GM21723 (cell line): ENCODE data around the gene MAPK8IP3.

Experiments used
- ATAC-seq: cut with Tn5 transposase; IDR thresholded peaks from one replicate; pipeline ENCODE4 v1.9.1; 2021; ENCODE audit warnings: mild to moderate bottlenecking, moderate library complexity; ENCODE audit not compliant: unreplicated experiment

The MAPK8IP3 gene, protein sequence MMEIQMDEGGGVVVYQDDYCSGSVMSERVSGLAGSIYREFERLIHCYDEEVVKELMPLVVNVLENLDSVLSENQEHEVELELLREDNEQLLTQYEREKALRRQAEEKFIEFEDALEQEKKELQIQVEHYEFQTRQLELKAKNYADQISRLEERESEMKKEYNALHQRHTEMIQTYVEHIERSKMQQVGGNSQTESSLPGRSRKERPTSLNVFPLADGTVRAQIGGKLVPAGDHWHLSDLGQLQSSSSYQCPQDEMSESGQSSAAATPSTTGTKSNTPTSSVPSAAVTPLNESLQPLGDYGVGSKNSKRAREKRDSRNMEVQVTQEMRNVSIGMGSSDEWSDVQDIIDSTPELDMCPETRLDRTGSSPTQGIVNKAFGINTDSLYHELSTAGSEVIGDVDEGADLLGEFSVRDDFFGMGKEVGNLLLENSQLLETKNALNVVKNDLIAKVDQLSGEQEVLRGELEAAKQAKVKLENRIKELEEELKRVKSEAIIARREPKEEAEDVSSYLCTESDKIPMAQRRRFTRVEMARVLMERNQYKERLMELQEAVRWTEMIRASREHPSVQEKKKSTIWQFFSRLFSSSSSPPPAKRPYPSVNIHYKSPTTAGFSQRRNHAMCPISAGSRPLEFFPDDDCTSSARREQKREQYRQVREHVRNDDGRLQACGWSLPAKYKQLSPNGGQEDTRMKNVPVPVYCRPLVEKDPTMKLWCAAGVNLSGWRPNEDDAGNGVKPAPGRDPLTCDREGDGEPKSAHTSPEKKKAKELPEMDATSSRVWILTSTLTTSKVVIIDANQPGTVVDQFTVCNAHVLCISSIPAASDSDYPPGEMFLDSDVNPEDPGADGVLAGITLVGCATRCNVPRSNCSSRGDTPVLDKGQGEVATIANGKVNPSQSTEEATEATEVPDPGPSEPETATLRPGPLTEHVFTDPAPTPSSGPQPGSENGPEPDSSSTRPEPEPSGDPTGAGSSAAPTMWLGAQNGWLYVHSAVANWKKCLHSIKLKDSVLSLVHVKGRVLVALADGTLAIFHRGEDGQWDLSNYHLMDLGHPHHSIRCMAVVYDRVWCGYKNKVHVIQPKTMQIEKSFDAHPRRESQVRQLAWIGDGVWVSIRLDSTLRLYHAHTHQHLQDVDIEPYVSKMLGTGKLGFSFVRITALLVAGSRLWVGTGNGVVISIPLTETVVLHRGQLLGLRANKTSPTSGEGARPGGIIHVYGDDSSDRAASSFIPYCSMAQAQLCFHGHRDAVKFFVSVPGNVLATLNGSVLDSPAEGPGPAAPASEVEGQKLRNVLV (N-terminal part only)

DNA sequence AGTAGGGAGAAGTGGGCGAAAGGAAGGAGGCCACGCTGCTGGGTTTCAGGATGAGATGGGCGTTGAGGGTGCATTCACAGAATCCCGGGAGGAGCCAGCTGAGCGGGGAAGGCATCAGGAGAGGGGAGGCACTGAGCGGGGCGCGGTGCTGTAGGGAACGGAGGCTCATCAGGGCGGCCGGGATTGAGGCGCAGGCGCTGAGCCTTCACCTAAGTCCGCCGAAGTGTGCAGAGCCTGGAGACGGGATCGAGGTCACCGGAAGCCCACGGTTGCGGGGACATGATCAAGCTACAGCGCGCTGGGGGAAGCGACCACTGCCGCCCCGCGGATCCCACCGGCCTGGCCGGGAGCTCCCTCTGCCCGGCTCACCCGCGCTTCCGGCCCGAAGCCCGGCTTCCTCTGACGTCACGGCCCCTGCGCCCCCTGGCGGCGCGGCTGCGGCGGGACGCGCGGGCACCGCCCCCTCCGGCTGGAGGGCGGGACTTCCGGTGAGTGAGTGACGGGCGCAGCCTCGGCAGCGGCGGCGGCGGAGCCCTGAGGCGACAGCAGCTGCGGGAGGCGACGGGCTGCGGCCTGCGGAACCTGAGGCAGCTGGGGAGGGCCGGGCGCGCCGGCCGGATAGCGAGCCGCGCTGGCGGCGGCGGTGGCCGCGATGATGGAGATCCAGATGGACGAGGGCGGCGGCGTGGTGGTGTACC is at the start of gene MAPK8IP3:
Gene MAPK8IP3 (plus strand): TSS at position 508 of the 698 bp plus-strand sequence. CDS start 145 bp downstream, at position 653.
- ATAC-seq, result peak; percentile 79

DNA sequence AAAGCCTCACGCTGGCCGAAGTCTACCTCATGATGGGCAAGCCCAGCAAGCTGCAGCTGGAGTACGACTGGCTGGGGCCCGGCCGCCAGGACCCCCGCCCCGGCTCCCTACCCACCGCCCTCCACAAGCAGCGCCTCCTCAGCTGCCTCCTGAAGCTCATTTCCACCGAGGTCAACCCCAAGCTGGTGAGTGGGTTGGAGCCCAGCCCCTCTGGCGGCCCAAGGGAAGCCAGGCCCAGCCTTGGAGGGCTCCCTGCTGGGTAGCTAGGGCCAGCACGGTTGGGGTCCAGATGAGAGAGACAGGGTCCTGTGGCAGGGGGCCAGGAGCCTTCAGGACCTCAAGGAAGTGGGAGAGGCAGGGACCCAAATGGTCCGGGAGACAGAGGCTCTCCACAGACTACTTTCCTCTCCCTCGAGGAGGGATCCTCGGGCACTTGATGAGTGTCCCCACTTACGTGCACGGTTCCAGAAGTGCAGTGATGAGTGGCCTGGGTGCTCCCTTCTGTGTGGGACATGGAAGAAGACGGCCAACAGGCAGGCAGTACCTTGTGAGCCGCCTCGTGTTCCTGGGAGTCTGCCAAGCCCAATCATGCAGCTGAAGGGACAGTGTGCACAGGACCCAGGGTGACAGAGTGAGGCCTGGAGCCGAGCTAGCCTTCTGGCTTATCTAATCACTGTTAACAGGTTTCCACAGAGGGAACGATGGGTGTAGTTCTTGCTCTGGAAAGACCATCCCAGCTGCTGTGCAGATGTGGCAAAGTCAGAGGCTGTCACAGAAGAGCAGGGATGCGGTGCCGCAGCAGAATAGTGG is 49.0 kb upstream of the MAPK8IP3 start:
- ATAC-seq, result no peak

DNA sequence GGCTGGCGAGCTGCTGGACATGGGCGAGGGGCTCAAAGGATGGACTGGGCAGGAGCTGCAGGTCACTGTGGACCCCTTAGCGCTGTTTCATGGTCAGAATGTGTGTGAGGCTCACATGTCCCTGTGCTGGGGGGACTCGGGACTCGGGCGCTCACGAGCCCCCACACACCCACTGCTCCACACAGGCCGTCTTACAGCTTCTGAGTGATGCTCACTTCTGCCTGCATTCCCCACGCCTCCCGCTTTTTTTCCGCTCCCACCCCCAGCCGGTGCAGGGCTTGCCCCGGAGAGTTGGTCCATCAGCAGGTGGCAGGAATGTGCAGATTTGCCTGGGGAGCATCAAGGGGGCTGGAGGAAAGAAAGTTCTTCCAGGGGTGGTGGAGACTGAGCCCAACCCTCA is 48.2 kb upstream of the MAPK8IP3 start:
- ATAC-seq, result no peak

DNA sequence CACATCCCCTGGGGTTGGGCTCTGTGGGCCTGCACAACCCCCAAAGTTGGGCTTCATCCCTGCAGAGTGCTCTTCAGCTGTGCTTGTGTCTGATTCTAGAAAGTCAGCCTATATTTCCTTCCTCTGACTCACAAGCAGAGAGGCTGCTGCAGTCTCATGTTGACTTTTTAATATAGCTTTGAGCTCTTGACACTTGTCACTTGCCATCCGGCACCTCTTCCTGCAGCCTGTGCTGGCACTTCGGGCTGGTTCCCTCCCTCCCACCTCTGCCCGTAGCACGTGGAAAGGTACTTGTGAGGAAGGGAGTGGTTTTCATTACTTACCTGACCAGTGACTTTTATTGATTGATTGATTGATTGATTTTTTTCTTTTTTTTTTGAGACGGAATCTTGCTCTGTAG is 47.0 kb upstream of the MAPK8IP3 start:
- no peak for ATAC-seq

DNA sequence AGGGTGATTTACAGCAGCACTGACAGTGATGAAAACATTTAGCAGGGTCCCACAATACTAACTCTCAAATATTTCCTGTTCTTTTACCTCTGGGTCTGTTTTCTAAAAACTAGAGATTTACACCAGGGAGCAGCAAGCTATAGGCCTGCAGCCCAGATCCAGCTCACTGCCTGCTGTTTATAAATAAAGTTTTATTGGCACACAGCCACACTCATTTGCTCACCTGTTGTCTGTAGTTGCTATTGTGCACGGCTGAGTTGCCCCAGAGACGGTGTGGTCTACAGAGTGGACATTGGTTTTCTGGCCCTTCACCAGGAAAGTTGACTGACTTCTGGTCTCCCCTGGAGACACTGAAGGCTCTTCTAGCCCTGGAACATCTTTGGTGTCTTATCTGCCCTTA is 44.2 kb upstream of the MAPK8IP3 start:
- ATAC-seq, result no peak

DNA sequence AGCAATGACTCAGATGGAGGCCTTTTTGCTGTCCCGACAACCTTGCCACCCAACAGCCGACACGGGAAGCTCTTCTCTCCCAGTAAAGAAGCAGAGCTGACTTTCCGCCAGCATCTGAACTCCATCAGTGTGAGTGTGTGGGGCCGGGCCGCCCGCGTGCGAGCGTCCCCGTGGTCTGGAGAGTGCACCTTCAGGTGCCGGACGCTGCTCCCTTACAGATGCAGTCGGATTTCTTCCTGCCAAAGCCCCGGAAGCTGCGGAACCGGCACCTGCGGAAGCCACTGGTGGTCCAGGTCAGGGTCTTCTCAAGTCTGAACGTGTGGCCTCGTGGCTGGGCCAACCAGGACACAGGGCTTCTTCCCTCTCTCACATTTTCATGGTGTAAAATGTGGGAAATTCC is 43.5 kb upstream of the MAPK8IP3 start:
- no peak for ATAC-seq

DNA sequence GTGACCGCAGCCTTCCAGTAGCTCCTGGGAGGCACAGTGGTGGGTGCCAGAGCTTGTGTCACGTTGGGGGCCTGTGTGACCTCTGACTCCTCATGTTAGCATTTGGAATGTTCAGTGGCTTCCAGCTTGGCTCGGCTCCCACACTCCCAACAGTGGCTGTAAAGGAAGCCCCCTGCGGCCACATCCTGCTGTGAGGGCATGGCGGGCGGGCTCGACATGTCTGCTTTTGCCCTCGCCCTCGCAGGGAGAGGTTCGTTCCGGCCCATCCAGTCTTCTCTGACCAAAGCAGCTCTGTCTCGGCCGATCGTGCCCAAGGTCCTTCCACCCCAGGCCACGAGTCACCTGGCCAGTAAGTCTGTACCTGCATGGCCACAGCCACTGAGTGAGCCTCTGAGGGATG is 40.2 kb upstream of the MAPK8IP3 start:
- no peak for ATAC-seq

DNA sequence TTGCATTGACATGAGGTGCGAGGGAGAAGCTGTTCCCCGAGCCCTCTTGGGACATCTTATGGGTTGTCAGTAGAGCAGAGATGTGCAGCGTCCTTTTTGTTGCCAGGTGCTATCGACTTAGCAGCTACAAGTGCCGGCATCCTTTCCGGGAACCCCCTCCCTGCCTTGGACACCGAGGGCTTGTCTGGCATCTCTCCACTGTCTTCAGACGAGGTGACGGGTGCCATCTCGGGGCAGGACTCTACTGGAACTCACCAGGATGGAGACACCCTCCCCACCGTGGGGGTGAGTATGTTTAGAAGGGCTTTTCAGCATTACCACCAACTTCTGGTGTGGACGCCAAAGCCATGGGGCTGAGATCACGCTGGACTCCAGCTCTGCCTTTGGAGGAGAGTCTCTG is 39.7 kb upstream of the MAPK8IP3 start:
- no peak for ATAC-seq

DNA sequence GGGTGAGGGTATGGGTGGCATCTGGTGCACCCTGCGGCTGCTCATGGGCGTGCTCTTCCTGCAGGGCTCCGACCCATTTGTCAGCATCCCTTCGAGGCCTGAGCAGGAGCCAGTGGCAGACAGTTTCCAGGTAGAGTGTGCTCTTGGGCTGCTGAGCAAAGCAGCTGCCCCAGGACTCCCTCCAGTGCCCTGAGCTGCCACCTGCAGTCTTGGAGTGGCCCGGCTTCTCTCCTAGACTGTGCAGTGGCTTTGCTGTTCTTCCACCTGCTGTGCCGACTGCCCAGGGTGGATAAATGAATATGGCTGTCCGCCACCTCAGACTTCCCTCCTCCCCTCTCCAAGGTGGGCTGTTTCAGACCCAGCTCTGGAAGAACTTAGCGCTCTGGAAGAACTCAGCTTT is 38.7 kb upstream of the MAPK8IP3 start:
- no peak for ATAC-seq

DNA sequence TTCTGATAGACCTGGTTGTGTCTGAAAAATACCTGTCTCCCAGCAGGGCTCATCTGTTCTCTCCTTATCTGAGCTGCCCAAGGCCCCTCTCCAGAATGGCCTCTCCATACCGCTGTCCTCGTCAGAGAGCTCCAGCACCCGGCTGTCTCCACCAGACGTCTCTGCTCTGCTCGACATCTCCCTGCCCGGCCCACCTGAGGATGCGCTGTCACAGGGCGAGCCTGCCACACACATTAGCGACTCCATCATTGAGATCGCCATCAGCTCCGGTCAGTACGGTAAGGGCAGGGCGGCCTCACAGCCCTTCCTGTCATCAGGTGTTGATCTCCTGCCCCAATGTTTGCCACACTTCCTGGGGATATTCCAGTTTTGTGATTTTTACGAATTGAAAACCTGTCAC is 38.1 kb upstream of the MAPK8IP3 start:
- no peak for ATAC-seq

DNA sequence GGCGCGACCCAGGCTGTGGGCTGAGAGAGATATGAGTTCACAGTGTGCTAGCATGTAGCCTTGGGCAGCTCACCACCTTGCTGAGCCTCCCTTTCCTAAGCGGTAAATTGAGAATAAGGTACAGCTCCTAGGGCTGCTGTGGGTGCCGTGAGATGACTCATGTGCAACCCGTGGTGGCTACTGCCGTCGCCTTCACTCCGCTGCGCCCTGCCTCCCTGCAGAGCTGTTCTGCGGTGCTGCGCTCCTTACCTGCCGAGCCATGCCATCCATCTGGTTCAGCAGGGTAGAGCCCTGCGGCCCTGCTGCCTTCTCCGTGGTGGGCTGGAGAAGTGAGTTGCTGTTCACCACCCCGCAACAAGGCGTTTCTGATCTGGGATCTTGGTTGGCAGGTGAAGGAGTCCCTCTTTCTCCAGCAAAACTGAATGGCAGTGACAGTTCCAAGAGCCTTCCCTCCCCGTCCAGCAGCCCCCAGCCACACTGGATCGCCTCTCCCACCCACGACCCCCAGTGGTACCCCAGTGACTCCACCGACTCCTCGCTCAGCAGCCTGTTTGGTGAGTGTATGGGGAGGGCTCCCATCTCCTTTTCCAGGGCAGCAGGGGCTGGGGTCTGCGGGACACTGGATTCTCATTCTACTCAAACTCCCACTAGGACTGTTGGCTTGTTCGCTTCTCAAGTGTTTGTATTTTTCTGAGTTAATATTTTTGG is 37.2 kb upstream of the MAPK8IP3 start:
- no peak for ATAC-seq

DNA sequence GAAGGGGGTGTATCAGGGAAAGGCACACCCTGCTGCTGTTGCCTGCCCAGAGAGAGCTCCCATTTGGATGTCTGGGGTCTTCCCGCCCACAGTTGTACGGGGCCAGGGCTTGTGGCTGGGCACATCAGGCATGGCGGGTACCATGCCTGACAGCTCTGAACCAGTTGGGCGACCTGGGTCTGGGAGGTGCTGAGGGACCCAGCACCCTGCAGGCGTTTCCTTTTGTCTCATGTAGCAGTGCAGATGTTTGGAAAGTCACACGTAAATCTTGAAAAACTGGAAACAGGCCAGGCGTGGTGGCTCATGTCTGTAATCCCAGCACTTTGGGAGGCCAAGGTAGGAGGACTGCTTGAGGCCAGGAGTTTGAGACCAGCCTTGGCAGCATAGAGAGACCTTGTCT is 36.3 kb upstream of the MAPK8IP3 start:
- ATAC-seq, result no peak

DNA sequence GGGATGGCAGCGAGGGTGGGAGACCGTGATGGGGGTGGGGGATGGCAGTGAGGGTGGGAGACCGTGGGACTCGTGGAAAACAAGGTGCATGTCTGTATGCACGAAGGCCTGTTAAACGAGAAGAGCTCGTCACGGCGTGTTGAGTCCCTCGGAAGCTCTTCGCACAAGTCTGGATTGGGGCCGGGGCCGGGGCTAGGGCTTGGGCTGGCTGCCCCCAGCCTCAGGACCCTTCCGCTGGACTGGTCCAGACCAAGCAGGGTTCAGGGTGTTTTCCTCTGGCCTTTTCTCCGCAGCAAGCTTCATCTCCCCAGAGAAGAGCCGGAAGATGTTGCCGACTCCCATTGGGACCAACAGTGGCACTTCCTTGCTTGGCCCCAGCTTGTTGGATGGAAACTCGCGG is 35.6 kb upstream of the MAPK8IP3 start:
- no peak for ATAC-seq

DNA sequence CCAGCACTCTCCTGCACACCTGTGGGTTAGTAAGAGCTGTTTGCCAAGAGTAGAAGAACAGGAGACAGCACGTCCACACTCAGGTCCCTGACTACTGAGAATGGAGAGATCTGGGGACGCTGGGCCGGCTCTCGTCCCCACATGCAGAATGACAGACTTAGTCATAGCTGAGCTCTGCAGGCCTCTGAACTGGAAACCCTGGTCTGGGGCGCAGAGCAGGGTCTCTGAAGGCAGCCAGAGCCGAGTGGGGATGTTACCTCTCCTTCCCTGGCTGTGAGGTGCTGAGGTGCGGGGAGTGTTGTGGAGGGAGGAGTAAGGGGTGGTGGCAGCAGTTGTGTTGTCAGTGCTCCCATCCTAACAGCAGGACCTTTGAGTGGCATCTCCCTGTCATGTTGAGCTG is 35.1 kb upstream of the MAPK8IP3 start:
- no peak for ATAC-seq

DNA sequence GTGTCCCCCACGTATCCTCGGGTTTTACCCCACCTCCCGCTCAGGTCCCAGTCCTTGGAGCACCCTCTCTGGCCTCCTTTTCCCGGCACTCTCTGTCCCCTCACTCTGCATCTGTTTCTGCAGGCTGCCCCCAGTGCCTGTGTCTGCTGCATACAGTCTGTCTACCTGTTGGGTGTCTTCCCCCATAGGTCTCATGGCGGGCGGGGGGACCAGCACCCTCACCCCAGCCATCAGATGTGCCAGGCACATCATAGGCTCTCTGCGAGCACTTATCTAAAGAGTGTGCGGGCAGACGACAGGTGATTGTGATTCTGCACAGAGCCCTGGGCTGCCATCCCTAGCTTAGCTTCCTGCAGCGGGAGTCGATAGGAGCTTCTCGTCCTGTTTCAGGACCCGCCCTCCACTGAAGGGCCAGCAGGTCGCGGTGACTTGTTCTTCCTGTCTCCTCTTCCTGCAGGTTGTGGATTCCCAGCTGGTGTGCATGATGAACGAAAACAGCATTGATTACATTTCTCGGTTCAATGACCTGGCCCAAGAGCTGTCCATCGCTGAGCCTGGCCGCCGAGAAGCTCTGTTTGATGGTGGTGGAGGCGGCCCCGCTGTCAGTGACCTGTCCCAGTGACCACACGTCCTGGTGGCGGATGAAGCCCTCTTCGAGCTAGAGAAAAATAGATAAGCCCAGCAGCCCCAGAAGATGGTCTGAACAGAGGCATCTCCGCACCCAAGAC is 32.4 kb upstream of the MAPK8IP3 start:
- no peak for ATAC-seq

DNA sequence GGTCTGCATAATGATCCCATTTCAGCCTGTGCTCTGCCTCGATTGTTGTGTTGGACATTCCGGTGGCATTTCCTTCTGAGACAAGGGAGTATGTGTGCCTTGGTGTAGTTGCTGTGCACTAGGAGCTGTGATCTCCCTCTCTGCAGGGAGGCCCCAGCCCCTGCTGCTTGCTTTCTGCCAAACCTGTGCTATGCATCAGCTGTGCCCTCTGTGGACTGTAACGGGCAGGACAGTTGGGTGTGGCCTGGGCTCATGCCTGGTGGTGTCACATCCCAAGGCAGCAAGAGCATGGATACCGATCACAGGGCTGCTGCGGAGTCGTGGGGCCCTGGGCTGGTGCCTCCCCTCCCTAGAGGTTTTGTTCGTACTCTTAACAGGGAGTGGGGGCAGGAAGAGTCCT is 31.7 kb upstream of the MAPK8IP3 start:
- ATAC-seq, result no peak

DNA sequence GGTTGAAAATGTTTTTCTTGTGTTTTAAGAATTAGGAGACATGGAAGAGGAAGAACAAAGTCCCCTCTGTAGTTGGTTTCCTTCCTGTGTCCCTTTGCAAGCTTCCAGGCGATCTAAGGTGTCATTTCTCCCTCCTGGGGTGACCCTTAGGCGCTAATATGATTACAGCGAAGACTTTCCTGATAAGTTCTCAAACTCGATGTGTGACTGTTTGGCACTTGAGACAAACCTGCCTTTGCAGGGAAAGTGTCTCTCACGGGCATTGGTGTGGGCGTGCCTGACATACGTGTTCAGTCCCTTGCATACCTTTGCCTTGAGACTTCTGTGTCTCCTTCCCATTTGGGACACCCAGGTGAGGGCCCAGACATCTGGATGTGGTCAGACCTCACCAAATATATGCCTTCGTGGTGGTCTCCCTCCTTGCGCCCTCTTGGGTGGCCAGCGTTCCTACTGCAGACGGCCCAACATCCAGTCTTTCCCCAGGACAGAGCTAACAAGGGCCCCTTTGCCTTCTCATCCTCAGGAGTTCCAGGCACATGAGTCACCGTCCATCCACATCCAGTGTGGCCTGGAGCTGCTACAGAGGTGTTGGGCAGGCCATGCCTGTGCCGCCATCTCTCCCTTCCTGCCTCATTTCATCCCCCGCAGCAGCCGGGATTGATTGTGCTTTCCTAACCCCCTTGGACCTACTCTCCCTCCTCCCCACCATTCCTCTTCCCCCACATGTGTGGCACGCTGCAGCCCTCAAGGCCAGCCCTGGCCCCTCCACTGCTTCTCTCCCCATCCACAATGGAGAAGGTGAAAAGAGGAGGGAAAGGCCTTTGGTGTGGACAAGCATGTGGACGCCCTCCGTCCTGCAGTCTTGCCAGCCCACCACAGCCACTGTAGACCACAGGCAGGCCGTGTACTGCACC is 31.0 kb upstream of the MAPK8IP3 start:
- ATAC-seq, result no peak
